Coronary artery (tissue), 2 donors: ENCODE results near the gene CCT8.

Experiments
- DNase-seq: peaks from one replicate; pipeline ENCODE4 v3.0.0-alpha.2; 2017; ENCODE audit warnings: low spot score
- H3K27ac ChIP-seq, 2 donors: fragments of 200-600 bp; sonication (generic); one replicate each; pipeline ENCODE4 v1.5.1; 2016 to 2019
- H3K4me3 ChIP-seq: fragments of 200-600 bp; sonication (generic); 2 replicates; pipeline ENCODE4 v1.5.1; 2016; ENCODE audit warnings: mild to moderate bottlenecking, moderate library complexity
- TF ChIP-seq, protein P1 (sequence below): fragments of 200-600 bp; sonication (generic); IDR thresholded peaks from one replicate; pipeline ENCODE4 v1.5.1; 2019; ENCODE audit warnings: antibody characterized with exemption

The CCT8 gene

DNA sequence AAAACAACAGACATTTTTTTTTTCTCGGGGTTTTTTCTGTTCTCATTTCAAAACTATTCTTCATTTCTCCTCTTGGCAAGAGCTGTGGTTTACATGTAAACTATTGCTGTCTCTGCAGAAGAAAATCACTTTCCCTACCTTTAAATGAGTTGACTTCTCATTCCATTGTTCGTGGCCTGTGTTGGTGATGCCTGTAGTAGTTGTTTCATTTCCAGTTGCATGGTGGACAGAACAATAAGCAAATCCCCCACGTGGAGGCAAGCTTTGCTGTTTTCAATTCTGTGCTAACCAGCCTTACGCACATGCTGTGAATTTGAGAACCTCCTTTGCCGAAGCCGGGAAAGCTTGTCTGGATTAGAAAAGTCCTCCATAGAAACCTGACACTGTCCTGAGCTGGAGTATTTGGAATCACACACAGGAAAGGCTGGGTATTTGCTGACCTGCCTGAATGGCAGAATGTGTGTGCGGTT, 30.8 kb upstream of the CCT8 start:
- Histone ChIP-seq H3K4me3 (no peak overlapping the region), H3K27ac (no peak overlapping the region)
- DNase-seq = no peak
- TF ChIP-seq, protein P1, sequence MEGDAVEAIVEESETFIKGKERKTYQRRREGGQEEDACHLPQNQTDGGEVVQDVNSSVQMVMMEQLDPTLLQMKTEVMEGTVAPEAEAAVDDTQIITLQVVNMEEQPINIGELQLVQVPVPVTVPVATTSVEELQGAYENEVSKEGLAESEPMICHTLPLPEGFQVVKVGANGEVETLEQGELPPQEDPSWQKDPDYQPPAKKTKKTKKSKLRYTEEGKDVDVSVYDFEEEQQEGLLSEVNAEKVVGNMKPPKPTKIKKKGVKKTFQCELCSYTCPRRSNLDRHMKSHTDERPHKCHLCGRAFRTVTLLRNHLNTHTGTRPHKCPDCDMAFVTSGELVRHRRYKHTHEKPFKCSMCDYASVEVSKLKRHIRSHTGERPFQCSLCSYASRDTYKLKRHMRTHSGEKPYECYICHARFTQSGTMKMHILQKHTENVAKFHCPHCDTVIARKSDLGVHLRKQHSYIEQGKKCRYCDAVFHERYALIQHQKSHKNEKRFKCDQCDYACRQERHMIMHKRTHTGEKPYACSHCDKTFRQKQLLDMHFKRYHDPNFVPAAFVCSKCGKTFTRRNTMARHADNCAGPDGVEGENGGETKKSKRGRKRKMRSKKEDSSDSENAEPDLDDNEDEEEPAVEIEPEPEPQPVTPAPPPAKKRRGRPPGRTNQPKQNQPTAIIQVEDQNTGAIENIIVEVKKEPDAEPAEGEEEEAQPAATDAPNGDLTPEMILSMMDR = no peak

DNA sequence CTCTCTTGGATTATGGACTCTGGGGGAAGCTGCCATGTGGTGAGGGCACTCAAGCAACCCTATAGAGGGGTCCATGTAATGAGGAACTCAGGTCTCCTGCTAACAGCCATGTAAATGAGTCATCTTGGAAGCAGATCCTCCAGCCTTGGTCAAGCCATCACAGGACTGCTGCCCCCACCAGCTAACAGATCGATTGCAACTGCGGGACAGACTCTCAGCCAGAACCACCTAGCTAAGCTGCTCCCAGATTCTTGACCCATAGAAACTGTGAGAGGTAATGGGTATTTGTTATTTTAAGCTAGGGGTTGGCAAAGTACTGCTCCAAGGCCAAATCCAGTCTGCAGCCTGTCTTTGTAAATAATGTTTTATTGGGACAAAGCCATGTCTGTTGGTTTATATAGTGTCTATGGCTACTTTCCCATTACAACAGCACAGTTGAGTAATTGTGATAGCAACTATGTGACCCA, 29.4 kb upstream of the CCT8 start:
- Histone ChIP-seq H3K27ac (no peak overlapping the region), H3K4me3 (no peak overlapping the region)
- TF ChIP-seq, protein P1 = no peak
- no peak for DNase-seq

DNA sequence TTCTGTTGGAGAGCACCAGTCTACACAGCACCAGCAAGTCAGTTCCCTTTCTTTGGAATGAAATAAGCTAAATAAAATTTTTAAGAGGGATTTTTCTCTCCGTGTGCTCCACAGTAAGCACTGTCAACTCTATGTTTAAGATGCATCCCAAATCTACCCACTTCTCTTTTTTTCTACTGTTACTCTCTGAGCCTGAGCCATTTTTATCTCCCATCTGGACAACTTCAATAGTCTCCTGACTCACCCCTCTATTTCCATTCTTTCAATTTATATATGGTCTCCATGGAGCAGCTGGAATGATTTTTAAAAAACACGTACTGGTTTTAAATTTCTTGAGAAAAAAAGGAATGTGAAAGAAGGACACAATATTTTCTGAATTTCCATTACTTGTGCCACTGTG, 24.7 kb upstream of the CCT8 start:
- Histone ChIP-seq H3K27ac (no peak overlapping the region), H3K4me3 (no peak overlapping the region)
- no peak for DNase-seq
- TF ChIP-seq, protein P1 = no peak

DNA sequence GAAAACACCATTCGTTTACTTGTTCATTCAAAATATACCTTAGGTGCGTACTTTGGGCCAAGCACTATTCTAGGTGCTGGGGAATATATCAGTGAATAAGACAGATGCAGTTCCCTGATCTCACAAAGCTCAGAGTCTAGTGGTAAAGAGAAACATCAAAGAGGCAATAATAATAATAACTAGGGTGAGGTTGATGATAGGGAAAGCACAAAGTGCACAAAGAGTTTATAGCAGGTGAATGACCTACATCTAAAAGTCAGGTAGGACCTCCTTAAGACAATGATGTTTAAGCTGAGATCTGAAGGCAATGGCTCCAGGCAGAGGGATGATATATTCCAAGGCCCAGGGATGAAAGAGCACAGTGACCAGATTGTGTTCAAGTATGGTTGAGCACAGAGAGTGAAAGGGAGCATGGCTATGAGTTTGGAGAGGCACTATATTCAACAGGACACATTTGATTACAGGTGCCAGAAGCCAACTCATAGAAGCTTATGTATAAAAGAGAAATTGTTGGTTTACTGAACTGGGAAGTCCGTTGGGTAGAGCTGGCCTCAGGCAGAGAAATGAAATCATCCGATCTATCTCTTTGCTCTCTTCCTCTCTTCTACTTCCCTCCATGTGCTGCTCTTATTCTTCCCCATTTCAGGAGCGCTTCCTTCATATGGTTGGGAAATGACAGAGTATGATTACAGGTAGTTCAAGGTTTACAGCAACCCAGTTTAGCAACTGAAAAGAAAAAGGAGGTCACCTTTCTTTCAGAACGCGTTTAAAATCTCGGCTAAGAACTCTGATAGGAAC, 23.0 kb upstream of the CCT8 start:
- no peak overlapping the region for H3K4me3 ChIP-seq
- DNase-seq = no peak
- no peak overlapping the region for H3K27ac ChIP-seq
- TF ChIP-seq, protein P1 = no peak

DNA sequence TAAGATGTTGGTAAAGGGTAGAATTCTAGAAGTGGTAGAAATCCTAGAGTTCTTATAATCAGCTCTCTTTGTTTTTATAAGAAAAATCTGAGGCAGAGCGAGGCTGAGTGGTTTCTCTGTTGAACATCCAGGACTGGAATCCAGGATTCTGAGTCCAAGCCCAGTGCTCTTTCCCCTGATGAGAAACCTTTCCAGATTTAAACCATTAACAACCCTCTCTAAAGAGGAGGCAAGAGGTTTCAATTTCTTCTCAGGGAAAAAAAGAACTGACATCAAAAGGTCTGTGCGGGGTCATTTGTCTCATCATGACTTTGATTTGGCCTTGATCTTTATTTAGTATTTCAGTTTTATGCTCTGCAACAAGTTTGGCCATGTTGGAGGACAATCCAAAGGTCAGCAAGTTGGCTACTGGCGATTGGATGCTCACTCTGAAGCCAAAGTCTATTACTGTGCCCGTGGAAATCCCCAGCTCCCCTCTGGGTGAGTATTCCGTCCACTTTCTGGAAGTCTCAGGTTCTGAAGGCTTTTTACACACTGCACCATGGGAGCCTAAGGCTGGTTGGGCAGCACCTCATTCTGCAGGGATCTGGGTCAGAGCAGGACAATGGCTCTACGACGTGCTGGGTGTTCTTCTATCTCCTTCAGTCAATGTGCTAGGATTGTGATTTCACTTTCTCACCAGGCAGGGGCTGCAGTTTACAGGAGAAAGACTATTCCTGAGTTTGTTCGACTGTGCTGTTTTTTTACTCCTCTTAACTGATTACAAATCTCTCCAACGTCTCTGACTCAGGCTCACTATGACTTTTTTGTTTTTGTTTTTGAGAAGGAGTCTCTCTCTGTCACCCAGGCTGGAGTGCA, 18.9 kb upstream of the CCT8 start:
- TF ChIP-seq, protein P1 = no peak
- Histone ChIP-seq H3K4me3 (peak overlapping the region; percentile 19), H3K27ac (peak overlapping the region; percentile 2 to 46)
- DNase-seq = no peak

DNA sequence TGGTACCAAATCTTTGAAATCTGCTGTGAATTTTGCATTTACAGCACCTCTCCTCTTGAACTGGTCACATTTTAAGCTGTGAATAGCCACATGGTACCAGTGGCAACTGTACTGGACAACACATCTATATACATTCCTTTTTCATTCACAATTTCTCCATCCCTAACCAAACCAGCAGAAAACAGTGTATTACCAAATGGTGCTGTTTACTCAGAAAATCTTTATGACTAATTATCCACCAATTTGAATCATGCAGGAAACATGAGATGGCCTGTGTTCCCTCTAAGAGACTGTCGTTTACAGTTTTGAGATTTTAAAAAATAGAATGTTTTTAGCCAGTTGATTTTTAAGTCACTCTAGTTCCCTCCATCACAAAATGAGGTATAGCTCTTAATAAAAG, 17.6 kb upstream of the CCT8 start:
- TF ChIP-seq, protein P1 = no peak
- H3K27ac ChIP-seq = no peak overlapping the region

More for the DNA sequence above, 17.6 kb upstream of the CCT8 start:
- no peak for DNase-seq
- no peak overlapping the region for H3K4me3 ChIP-seq
